H1 (cell line): Measurements from ENCODE around the gene KCND3. TPM values are rescaled to one million over a fixed set of nuclear protein-coding genes. Genes with fewer than 3 reads are reported as not detected.
A peak's percentile ranks its signal among the peaks of the same experiment; 100 is the strongest.

Experiments
- CTCF ChIA-PET: fragments of 300-600 bp; sonication (Branson Sonifier 250); formaldehyde crosslinking; loops from one replicate; lab custom pipeline; 2021; ENCODE audit not compliant: partially characterized antibody; lab: Charles Lee
- POLR2A ChIA-PET: fragments of 300-600 bp; sonication (Branson Sonifier 250); formaldehyde crosslinking; loops from one replicate; lab custom pipeline; 2021; ENCODE audit warnings: inconsistent platforms; ENCODE audit not compliant: partially characterized antibody; lab: Charles Lee
- DNase-seq, 2 experiments: peaks; one replicate each; pipeline versions ENCODE4 v3.0.0 to v3.0.0-alpha.2; 2010 to 2022; ENCODE audit warnings: low spot score in 2 of 2, low read depth in 1 of 2, mixed read lengths in 1 of 2
- FAIRE-seq: peaks from 2 replicates; lab custom pipeline; 2011; peaks lifted over from hg19 to GRCh38; lab: Jason Lieb, UNC
- H2AFZ ChIP-seq: 2 replicates; pipeline ENCODE4 v1.8.1; 2012; ENCODE audit warnings: low read length, inconsistent platforms
- H2AK5ac ChIP-seq: 2 replicates; pipeline ENCODE4 v1.6.1; 2013; ENCODE audit warnings: low read depth, low read length
- H2BK120ac ChIP-seq: replicated peaks from 2 replicates; pipeline ENCODE3; 2013; ENCODE audit warnings: low read depth, low read length, inconsistent platforms
- H2BK12ac ChIP-seq: 2 replicates; pipeline ENCODE4 v1.6.1; 2013; ENCODE audit warnings: low read depth, low read length
- H2BK15ac ChIP-seq: 2 replicates; pipeline ENCODE4 v1.6.1; 2013; ENCODE audit warnings: low read length
- H2BK20ac ChIP-seq: 2 replicates; pipeline ENCODE4 v1.6.1; 2013; ENCODE audit warnings: low read length
- H2BK5ac ChIP-seq: 2 replicates; pipeline ENCODE4 v1.6.1; 2013; ENCODE audit warnings: low read depth, low read length
- H3K14ac ChIP-seq: 2 replicates; pipeline ENCODE4 v1.6.1; 2013; ENCODE audit warnings: inconsistent platforms; ENCODE audit not compliant: insufficient read length
- H3K18ac ChIP-seq: 2 replicates; pipeline ENCODE4 v1.6.1; 2013; ENCODE audit warnings: low read length; ENCODE audit errors: extremely low read depth
- H3K23ac ChIP-seq: 2 replicates; pipeline ENCODE4 v1.6.1; 2013; ENCODE audit warnings: inconsistent platforms; ENCODE audit not compliant: insufficient read length
- H3K23me2 ChIP-seq: 2 replicates; pipeline ENCODE4 v1.6.1; 2013; ENCODE audit warnings: low read depth, low read length
- H3K27ac ChIP-seq: 2 replicates; pipeline ENCODE4 v1.6.1; 2011; ENCODE audit warnings: low read depth, low read length, inconsistent platforms
- H3K27me3 ChIP-seq, 4 experiments: replicated peaks in 1 of 4; 1 replicate in 1 of 4; 2 replicates in 3 of 4; pipeline versions ENCODE4 v1.6.1 to v1.8.1; 2011 to 2013; ENCODE audit warnings: low read length in 3 of 4, mild to moderate bottlenecking in 3 of 4, inconsistent platforms in 2 of 4, mixed read lengths in 2 of 4, moderate library complexity in 1 of 4; ENCODE audit not compliant: control insufficient read depth in 3 of 4, insufficient read depth in 3 of 4; ENCODE audit errors: extremely low read depth in 1 of 4
- H3K36me3 ChIP-seq, 4 experiments: 2 replicates each; pipeline versions ENCODE4 v1.6.1 to v1.8.1; 2011 to 2013; ENCODE audit warnings: mild to moderate bottlenecking in 4 of 4, low read length in 3 of 4, moderate library complexity in 2 of 4, control low read depth in 1 of 4, inconsistent platforms in 1 of 4; ENCODE audit not compliant: insufficient read depth in 4 of 4, control insufficient read depth in 2 of 4
- H3K4ac ChIP-seq: replicated peaks from 2 replicates; pipeline ENCODE3; 2013; ENCODE audit warnings: low read length, low read depth, mixed read lengths, inconsistent platforms; ENCODE audit not compliant: insufficient read length
- H3K4me1 ChIP-seq, 4 experiments: replicated peaks in 1 of 4; 1 replicate in 1 of 4; 2 replicates in 3 of 4; pipeline versions ENCODE4 v1.6.1 to v1.8.1; 2011 to 2013; ENCODE audit warnings: low read length in 3 of 4, inconsistent platforms in 2 of 4, mixed read lengths in 1 of 4; ENCODE audit not compliant: insufficient read depth in 4 of 4, control insufficient read depth in 3 of 4
- H3K4me2 ChIP-seq, 2 experiments: 2 replicates each; pipeline versions ENCODE4 v1.6.1 to v1.8.1; 2011 to 2013; ENCODE audit warnings: low read depth in 2 of 2, low read length in 2 of 2, control low read depth in 1 of 2, inconsistent platforms in 1 of 2, mild to moderate bottlenecking in 1 of 2; ENCODE audit not compliant: insufficient read depth in 1 of 2
- H3K4me3 ChIP-seq, 4 experiments: fragments of 200-600, 300-600 bp in 1 of 4; sonication (generic), shearing (Covaris generic), sonication (Bioruptor Twin) in 1 of 4; 2 replicates each; pipeline versions ENCODE4 v1.5.1 to v1.8.1; 2011 to 2016; ENCODE audit warnings: low read length in 4 of 4, low read depth in 3 of 4, control low read depth in 2 of 4, inconsistent platforms in 2 of 4, mild to moderate bottlenecking in 2 of 4, mixed read lengths in 1 of 4, moderate library complexity in 1 of 4; ENCODE audit not compliant: insufficient read depth in 2 of 4; ENCODE audit errors: extremely low read depth in 1 of 4
- H3K56ac ChIP-seq: replicated peaks from 2 replicates; pipeline ENCODE3; 2013; ENCODE audit warnings: low read depth, mild to moderate bottlenecking, mixed read lengths, low read length, inconsistent platforms; ENCODE audit not compliant: insufficient read length
- H3K79me1 ChIP-seq: 2 replicates; pipeline ENCODE4 v1.6.1; 2013; ENCODE audit warnings: low read depth, low read length, control low read depth
- H3K79me2 ChIP-seq, 2 experiments: 2 replicates each; pipeline versions ENCODE4 v1.6.1 to v1.8.1; 2012 to 2013; ENCODE audit warnings: low read length in 2 of 2, mild to moderate bottlenecking in 2 of 2, inconsistent platforms in 1 of 2; ENCODE audit not compliant: insufficient read depth in 2 of 2, control insufficient read depth in 1 of 2
- H3K9ac ChIP-seq, 4 experiments: replicated peaks in 1 of 4; 1 replicate in 1 of 4; 2 replicates in 3 of 4; pipeline versions ENCODE4 v1.6.1 to v1.8.1; 2011 to 2013; ENCODE audit warnings: low read depth in 3 of 4, low read length in 3 of 4, control low read depth in 2 of 4, mild to moderate bottlenecking in 2 of 4, moderate library complexity in 2 of 4, inconsistent platforms in 1 of 4; ENCODE audit errors: extremely low read depth in 1 of 4
- H3K9me3 ChIP-seq, 2 experiments: 2 replicates each; pipeline versions ENCODE4 v1.6.1 to v1.8.1; 2012 to 2013; ENCODE audit warnings: mild to moderate bottlenecking in 2 of 2, moderate library complexity in 2 of 2, control low read depth in 1 of 2, inconsistent platforms in 1 of 2, low read depth in 1 of 2, low read length in 1 of 2, mixed read lengths in 1 of 2; ENCODE audit not compliant: insufficient read depth in 2 of 2
- H4K20me1 ChIP-seq, 2 experiments: replicated peaks in 1 of 2; 2 replicates each; pipeline versions ENCODE3 to v1.8.1; 2011 to 2013; ENCODE audit warnings: inconsistent platforms in 2 of 2, low read length in 2 of 2, mild to moderate bottlenecking in 1 of 2; ENCODE audit not compliant: insufficient read depth in 2 of 2, control insufficient read depth in 1 of 2
- H4K5ac ChIP-seq: 2 replicates; pipeline ENCODE4 v1.6.1; 2013; ENCODE audit warnings: low read length, low read depth, mixed read lengths, inconsistent platforms; ENCODE audit not compliant: insufficient read length
- H4K8ac ChIP-seq: 2 replicates; pipeline ENCODE4 v1.8.0; 2013; ENCODE audit warnings: mild to moderate bottlenecking, moderate library complexity, low read length, inconsistent platforms; ENCODE audit not compliant: insufficient read depth; ENCODE audit errors: extremely low read depth
- H4K91ac ChIP-seq: replicated peaks from 2 replicates; pipeline ENCODE3; 2013; ENCODE audit warnings: low read length, mixed read lengths, inconsistent platforms; ENCODE audit not compliant: insufficient read length
- CHD2 ChIP-seq: IDR thresholded peaks from 2 replicates; pipeline ENCODE4 v1.6.1; 2012; ENCODE audit warnings: low read length, improper control_type of control experiment
- SAP30 ChIP-seq: fragments of 300-600 bp; sonication (generic); IDR thresholded peaks from 2 replicates; pipeline ENCODE4 v1.7.1; 2012; ENCODE audit warnings: low read length, moderate library complexity, mild to moderate bottlenecking, inconsistent platforms; ENCODE audit not compliant: insufficient read depth, insufficient replicate concordance
- SIN3A ChIP-seq, 2 experiments: IDR thresholded peaks in 1 of 2; conservative IDR thresholded peaks in 1 of 2; 2 replicates each; pipeline ENCODE4 v1.6.1; 2011 to 2012; ENCODE audit warnings: low read length in 2 of 2, improper control_type of control experiment in 1 of 2, low read depth in 1 of 2, mild to moderate bottlenecking in 1 of 2
- SP1 ChIP-seq: IDR thresholded peaks from 2 replicates; pipeline ENCODE4 v1.6.1; 2011; ENCODE audit warnings: low read depth, low read length
- TCF12 ChIP-seq: IDR thresholded peaks from 2 replicates; pipeline ENCODE4 v1.6.1; 2011; ENCODE audit warnings: low read depth, mild to moderate bottlenecking, low read length
- WGBS, 2 experiments: shearing (Covaris generic) in 1 of 2; methylation state at CpG; one replicate each; pipeline versions ENCODE4 v1.1.6 to v1.1.7; 2013 to 2015; ENCODE audit warnings: low lambda C conversion rate in 2 of 2, mixed read lengths in 2 of 2, inconsistent platforms in 1 of 2, low coverage in 1 of 2, missing lambda C conversion rate in 1 of 2; ENCODE audit not compliant: insufficient replicate concordance in 2 of 2, insufficient coverage in 1 of 2, insufficient read length in 1 of 2; ENCODE audit errors: extremely low coverage in 1 of 2, missing lambda C conversion rate in 1 of 2; 5-methylcytosine and 5-hydroxymethylcytosine counted together
- polyA plus RNA-seq, 7 experiments: library from polyadenylated mRNA; depleted of rRNA in 3 of 7; stranded (reverse) in 5 of 7; unstranded in 2 of 7; fragments of >200 nt in 5 of 7; fragments of 200-250 nt in 2 of 7; gene quantifications; 1 replicate in 5 of 7; 2 replicates in 1 of 7; 4 replicates in 1 of 7; pipeline versions ENCODE4 v1.2.1 to v1.2.3, GENCODE V29; 2011 to 2013; ENCODE audit warnings: missing spikeins in 2 of 7, mixed read lengths in 2 of 7
- total RNA-seq: library from RNA; stranded (reverse); fragmentation: NEBNext Ultra II Directional; extraction: Animal tissue kit (Norgen Biotek cat#: 25700); gene quantifications from 2 replicates; pipeline ENCODE4 v1.2.1, GENCODE V29; 2021

KCND3 gene
- total and polyA plus RNA-seq, 2 of the 8 experiments (the other 6 are each of a cell fraction or from before 2014, with no cell fraction given), result 0.14 to 0.48 TPM

GRCh38 chr1:111738133-111738435, 251.4 kb downstream of the KCND3 start:
- peaks cover 0 to 38% of the 10 kb centered on the region in 2 experiments; a peak in 3 of 4 replicates for H3K79me2 ChIP-seq
- CTCF ChIA-PET, result interaction anchor here (0.7 to 42.0 kb wide), 4 partner anchors 6 to 38 kb away, joined by 3 to 1070 read pairs (median 540); partner anchors contain the start of genes DDX20 and INKA2
- peaks cover 16% of the 10 kb centered on the region; the same call in 1 of the 2 replicates for H3K23me2 ChIP-seq
- peaks cover 0 to 10% of the 10 kb centered on the region in 2 experiments for H4K20me1 ChIP-seq
- H2BK120ac ChIP-seq, result no peak overlapping the region
- H3K27ac ChIP-seq, result no peak overlapping the region
- H3K4me3 ChIP-seq, result peak overlapping the region; percentile 62 to 74 (median 71)
- no peak overlapping the region for H2AK5ac ChIP-seq
- H2BK12ac ChIP-seq, result no peak overlapping the region
- whole genome bisulfite sequencing, 2 experiments, result 5% methylated on average over 8 of the region's 9 CpGs; no CpG with 5 or more reads in 1 of the 2 experiments
- TF ChIP-seq SP1 (0 out of 2 replicates have a peak, but pooled peaks have one; percentile 13), TCF12 (peak; percentile 33; the same call in 1 of the 2 replicates), SIN3A (conservative IDR thresholded peaks at IDR 0.05 in 1 of 2, IDR thresholded peaks at IDR 0.05 in 1 of 2; ENCODE audit: low read depth in 1 of 2, low read length in 2 of 2) (0 out of 4 replicates have a peak, but pooled peaks of 1 of the 2 experiments have one; percentile 58), SAP30 (peak; percentile 44), CHD2 (no peak)
- H3K4ac ChIP-seq, result no peak overlapping the region
- H3K9ac ChIP-seq, result peak overlapping the region in 1 of 4 experiments; percentile 5; a peak in 3 of 7 replicates
- no peak overlapping the region for H2BK20ac ChIP-seq
- H3K79me1 ChIP-seq, result peaks cover 5% of the 10 kb centered on the region; the same call in 1 of the 2 replicates
- no peak for FAIRE-seq
- peak overlapping the region; percentile 40; the same call in 1 of the 2 replicates for H2BK5ac ChIP-seq
- no peak overlapping the region for H4K91ac ChIP-seq
- H3K18ac ChIP-seq, result peak overlapping the region; percentile 24; the same call in 1 of the 2 replicates
- H3K4me1 ChIP-seq, result peaks cover 19 to 27% (median 23%) of the 10 kb centered on the region in 4 experiments
- H4K8ac ChIP-seq, result peak overlapping the region; percentile 26; the same call in 1 of the 2 replicates
- no peak overlapping the region for H2AFZ ChIP-seq
- DNase-seq, result no peak
- H3K9me3 ChIP-seq, result no peaks in the 10 kb centered on the region
- no peaks in the 10 kb centered on the region; a peak in 2 of 8 replicates for H3K36me3 ChIP-seq
- peak overlapping the region; percentile 89 to 97 for H3K4me2 ChIP-seq
- no peak overlapping the region for H4K5ac ChIP-seq
- H3K27me3 ChIP-seq, result peaks cover 0 to 6% (median 4%) of the 10 kb centered on the region in 4 experiments; a peak in 3 of 7 replicates
- no peak overlapping the region for H2BK15ac ChIP-seq
- H3K14ac ChIP-seq, result no peak overlapping the region
- H3K23ac ChIP-seq, result no peak overlapping the region
- no peak overlapping the region for H3K56ac ChIP-seq
- POLR2A ChIA-PET, result interaction anchor here (1.3 to 19.0 kb wide), 6 partner anchors 12 to 119 kb away, joined by 3 to 343 read pairs (median 21); partner anchors contain the start of genes DDX20 and RAP1A
